ENCODE data around the gene ABLIM2. TPM values are rescaled to one million over a fixed set of nuclear protein-coding genes. Genes with fewer than 3 reads are reported as not detected.

The ABLIM2 gene
- total RNA-seq, 4 donors from 2014 or later: 9.2 to 24.0 (median 12.3) TPM

DNA sequence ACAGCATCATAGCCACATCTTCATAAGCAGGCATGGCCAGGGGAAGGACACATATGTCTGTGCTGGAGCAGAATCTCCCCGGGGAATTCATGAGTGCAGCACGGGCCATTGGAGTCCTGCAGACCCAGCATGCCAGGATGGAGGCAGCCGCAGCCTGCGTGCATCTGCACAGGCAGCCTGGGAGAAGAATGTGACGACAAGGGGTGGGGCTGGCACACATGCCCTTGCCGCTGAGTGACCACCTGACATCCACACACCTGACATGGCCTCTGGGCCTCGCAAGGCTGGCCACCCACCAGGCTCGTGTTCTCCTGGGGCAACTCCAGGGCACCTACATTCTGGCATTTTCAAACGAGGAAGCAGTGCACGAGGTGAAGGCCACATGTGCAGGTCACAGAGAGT lies 152.8 kb downstream of the ABLIM2 start:
- no peak for DNase-seq
- intact Hi-C loops (cut with DNase I): no loop called here

DNA sequence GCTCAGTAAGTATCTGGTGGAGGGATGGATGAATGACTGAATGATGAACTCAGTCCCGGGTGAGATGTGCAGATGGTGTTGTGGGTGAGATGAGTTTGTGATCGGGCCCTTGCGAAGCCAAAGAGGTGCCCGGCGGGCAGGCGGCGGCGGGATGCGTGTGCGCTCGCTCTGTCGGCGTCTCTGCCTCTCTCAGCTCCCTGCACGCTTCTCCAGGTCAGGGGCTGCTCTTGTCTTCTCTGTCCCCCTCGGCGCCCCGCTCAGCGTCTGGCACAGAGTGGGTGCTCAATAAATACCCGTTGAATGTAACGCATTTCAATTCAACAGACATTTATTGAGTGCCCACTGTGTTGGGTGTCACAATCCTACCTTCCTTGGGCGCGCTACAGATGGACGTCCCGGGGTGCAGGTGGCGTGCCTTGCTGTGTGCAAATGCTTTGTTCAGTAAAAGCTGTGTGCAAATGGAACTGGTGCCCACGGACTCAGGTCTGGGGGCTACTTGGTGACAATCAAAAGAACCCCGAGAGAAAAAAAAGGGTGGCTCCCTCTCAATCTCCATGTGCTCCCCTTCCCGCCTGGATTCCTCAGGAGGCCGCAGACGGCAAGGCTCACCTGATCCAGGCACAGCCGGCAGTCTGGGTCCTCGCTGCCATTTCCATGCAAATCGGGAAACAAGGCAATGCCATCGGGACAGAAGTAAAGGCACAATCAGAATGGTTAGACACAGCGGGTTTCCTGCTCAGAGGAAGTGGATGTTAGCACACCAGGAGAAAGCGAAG lies 153.4 kb downstream of the ABLIM2 start:
- Histone ChIP-seq H3K4me1 (peaks cover 18 to 19% of the 10 kb centered on the region in 2 donors), H3K9me3 (no peaks in the 10 kb centered on the region), H3K27ac (no peak overlapping the region), H3K4me3 (replicated peaks in 1 of 3) (no peak overlapping the region), H3K36me3 (peaks cover 10 to 13% of the 10 kb centered on the region in 2 donors), H3K27me3 (no peaks in the 10 kb centered on the region)
- WGBS, 2 donors: 94 to 96% methylated on average over 36 of the region's 36 CpGs
- TF ChIP-seq POLR2A (IDR thresholded peaks at IDR 0.05) (no peak), CTCF (IDR thresholded peaks at IDR 0.05) (no peak)
- DNase-seq: no peak
- intact Hi-C loops (cut with DNase I): no loop called here

More for the DNA sequence above, 152.8 kb downstream of the ABLIM2 start:
- H3K27ac ChIP-seq: no peak overlapping the region
- H3K27me3 ChIP-seq: no peaks in the 10 kb centered on the region
- peaks cover 10 to 13% of the 10 kb centered on the region in 2 donors for H3K36me3 ChIP-seq
- TF ChIP-seq CTCF (IDR thresholded peaks at IDR 0.05) (no peak), POLR2A (IDR thresholded peaks at IDR 0.05) (no peak)
- H3K9me3 ChIP-seq: no peaks in the 10 kb centered on the region
- H3K4me1 ChIP-seq: peaks cover 22% of the 10 kb centered on the region in 2 donors
- WGBS, 2 donors: 89 to 93% methylated on average over 7 to 10 of the region's 10 CpGs
- no peak overlapping the region for H3K4me3 ChIP-seq (replicated peaks in 1 of 3)

DNA sequence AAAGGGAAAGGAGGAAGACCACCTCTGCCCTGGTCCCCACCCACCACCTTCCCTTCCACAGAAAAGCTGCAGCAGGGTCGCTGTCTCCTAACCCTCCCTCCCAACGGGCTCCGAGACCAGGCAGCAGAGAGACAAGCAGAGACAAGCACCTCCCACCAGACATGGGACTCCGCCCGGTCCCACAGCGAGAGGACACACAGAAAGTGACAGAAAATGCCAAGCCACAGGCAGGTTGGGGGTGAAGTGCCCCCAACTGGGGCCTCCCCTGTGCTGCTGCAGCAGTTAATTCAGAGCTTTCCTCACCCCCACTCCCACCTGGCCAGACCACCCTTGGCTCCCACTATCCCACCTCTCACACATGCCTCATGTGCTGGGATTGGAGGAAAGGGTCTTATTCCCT lies 154.5 kb downstream of the ABLIM2 start:
- 74 to 91% methylated on average over 6 of the region's 6 CpGs for WGBS, 2 donors
- intact Hi-C loops (cut with DNase I): no loop called here
- no peak overlapping the region for H3K27ac ChIP-seq
- TF ChIP-seq CTCF (IDR thresholded peaks at IDR 0.05) (no peak), POLR2A (IDR thresholded peaks at IDR 0.05) (no peak)
- H3K27me3 ChIP-seq: no peaks in the 10 kb centered on the region
- H3K4me3 ChIP-seq (replicated peaks in 1 of 3): no peak overlapping the region
- peaks cover 7 to 8% of the 10 kb centered on the region in 2 donors for H3K4me1 ChIP-seq
- no peaks in the 10 kb centered on the region for H3K9me3 ChIP-seq
- peaks cover 10 to 13% of the 10 kb centered on the region in 2 donors for H3K36me3 ChIP-seq
- DNase-seq: no peak

GRCh38 chr4:8002525-8003309 lies 155.9 kb downstream of the ABLIM2 start:
- peaks cover 7 to 8% of the 10 kb centered on the region in 2 donors for H3K4me1 ChIP-seq
- intact Hi-C loops (cut with DNase I): no loop called here
- H3K27ac ChIP-seq: no peak overlapping the region
- H3K27me3 ChIP-seq: no peaks in the 10 kb centered on the region
- H3K4me3 ChIP-seq (replicated peaks in 1 of 3): no peak overlapping the region
- peaks cover 10 to 11% of the 10 kb centered on the region in 2 donors for H3K36me3 ChIP-seq
- no peaks in the 10 kb centered on the region for H3K9me3 ChIP-seq
- TF ChIP-seq POLR2A (IDR thresholded peaks at IDR 0.05) (no peak), CTCF (IDR thresholded peaks at IDR 0.05) (no peak)
- 85 to 89% methylated on average over 23 of the region's 23 CpGs for WGBS, 2 donors
- no peak for DNase-seq
